ENCODE measurements around the gene EIF2A. TPM values are rescaled to one million over a fixed set of nuclear protein-coding genes. Genes with fewer than 3 reads are reported as not detected.
"Not testable (repeated sequence)": the region's sequence is repeated elsewhere in the genome, so short reads cannot be mapped to it uniquely, and the experiment has no call there.

Gene EIF2A
- 68.9 TPM for total RNA-seq
- long read RNA-seq, transcript EIF2A-203 (14 exons, 2,198 nt): major isoform, 50 of 58 reads
- long read RNA-seq, partial matches to known transcripts: 2 of 58 reads
- long read RNA-seq, other reads (novel, unspliced or antisense): 3 of 58 reads

DNA sequence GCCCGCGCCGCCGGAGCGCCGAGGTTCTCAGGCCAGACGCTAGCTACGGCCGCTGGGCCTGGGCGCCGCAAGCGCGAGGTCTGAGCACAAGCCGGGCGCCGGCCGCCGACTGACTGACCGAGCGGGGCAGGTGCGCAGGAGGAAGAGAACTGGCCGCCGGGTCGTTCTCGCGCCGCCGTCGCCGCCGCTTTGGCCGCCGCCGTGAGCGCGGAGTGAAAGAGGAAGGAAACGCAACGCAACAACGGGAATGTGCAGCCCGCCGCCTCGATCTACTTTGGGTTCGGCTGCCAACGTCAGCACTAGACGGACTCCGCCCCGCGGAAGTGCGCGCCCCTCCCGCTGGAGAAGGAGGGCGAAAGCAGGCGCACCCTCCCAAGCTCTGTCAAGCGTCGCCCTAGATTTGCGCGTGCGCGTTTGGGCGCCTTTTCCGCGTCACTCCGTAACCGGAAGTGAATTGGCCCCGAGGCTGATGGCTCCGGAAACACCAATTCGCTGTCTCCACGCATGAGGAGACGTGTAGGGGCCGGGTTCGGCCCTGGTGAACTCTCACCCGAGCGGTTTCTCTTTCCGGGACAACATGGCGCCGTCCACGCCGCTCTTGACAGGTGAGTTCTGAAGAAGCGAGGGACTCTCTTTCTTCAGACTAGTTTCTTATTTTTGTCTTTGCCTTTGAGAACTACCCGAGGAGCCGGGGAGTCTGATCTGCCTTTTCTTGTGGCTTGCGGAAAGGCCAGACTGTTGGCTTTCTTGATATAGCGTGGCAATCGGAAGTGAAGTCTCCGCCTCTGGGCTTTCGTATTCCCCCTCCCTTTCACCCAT, at the start of gene EIF2A, which contains the start of gene SERP1:
TSS of gene EIF2A (plus strand) at position 562 of the 819 bp plus-strand sequence. CDS start at position 578, 16 bp downstream.
TSS of gene SERP1 (minus strand) at position 271 of the 819 bp plus-strand sequence. CDS start 361 bp downstream, outside the sequence.
- ATAC-seq: peak; percentile 98
- intact Hi-C loops (cut with DNase I): loop anchor here (1.0 to 5.0 kb wide), 4 partner anchors 57 to 216 kb away; partner anchors contain the start of genes ERICH6, SELENOT, SIAH2 and TSC22D2

DNA sequence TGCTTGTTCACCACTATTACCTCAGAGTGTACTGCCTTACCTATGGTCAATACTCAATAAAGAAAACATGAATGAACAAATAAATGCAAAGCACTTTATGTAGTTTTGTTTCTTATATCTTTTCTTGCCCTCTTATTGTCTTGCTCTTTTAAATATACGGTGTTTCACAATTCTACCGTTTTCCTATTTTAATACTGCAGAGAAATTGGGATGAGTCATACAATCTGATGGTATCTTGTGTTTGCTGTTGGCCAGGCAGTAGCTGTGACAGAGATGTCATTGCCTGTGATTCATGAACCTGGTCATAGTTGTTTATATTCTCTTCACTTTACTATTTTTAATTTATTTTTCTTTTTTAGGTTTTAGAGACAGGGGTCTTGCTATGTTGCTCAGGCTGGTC, 48.6 kb upstream of the EIF2A start:
- DNase-seq (ENCODE audit: missing footprints): no peak
- intact Hi-C loops (cut with DNase I): loop anchor here (10.0 kb wide), 1 partner anchor 533 kb away; no protein-coding TSS in a partner anchor
- ATAC-seq: no peak

More for the DNA sequence above, at the start of gene EIF2A, which contains the start of gene SERP1:
- peak; percentile 99 for DNase-seq (ENCODE audit: missing footprints)

DNA sequence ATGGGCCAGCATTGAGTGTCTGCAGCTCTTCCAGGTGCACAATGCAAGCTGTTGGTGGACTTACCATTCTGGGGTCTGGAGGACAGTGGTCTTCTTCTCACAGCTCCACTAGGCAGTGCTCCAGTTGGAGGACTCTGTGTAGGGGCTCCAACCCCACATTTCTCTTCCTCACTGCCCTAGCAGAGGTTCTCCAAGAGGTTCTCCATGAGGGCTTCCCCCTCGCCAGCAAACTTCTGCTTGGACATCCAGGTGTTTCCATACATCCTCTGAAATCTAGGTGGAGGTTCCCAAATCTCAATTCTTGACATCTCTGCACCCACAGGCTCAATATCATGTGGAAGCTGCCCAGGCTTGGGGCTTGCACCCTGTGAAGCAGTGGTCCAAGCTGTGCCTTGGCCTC, 45.6 kb upstream of the EIF2A start:
- intact Hi-C loops (cut with DNase I); ATAC-seq; DNase-seq (ENCODE audit: missing footprints): not testable (repeated sequence)

DNA sequence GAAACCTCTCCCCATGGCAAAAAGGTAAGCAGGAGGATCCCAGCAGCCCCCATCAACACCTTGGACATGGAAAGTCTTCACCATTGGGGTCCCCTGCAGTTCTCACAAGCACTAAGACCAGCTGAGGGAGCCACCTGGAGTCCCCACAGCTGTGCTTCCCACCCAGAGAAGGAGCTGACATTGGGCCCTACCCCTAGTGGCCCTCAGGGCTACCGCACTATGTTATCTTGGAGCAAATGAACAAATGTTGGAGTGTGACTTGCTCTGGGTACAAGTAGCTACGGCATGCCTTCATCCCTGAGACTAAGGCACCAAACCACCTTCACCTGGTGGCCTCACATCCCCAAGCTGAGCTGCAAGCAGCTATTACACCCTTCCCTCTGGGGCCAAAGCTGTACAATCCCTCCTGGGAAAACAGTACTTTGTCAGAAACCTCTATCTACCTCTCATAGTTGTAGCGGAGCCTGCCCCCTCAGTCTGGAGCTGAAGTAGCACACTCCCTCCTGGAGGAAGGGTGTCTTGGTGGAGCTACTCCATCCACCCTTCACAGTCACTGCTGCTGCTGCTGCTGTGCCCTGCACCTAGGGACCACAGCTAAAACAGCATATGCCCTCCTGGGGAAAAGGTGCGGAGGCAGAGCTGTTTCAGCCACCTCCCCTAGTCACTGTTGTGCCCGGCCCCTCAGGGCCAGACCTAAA, 43.0 kb upstream of the EIF2A start:
- intact Hi-C loops (cut with DNase I): no loop called here
- no peak for ATAC-seq
- DNase-seq (ENCODE audit: missing footprints): no peak

DNA sequence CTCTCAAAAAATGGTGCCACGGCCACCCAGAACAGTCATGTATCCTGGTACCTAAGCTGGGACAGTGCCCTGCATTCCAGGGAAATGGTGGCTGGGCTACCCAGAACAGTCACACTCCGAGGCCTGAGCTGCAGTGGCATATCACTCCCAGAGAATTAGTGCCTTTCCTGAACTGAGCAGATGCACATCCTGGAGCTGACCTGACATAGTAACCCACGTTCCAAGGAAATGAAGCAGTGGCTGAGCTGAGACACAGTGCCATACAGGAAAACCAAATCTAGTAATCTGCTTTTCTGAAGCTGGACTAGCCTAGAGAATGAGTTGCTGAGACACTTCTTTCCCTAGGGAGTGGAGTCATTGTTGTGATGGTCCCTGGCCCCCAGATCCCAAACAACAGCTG, 42.1 kb upstream of the EIF2A start:
- intact Hi-C loops (cut with DNase I): no loop called here
- ATAC-seq (no peak), DNase-seq (ENCODE audit: missing footprints) (no peak)

DNA sequence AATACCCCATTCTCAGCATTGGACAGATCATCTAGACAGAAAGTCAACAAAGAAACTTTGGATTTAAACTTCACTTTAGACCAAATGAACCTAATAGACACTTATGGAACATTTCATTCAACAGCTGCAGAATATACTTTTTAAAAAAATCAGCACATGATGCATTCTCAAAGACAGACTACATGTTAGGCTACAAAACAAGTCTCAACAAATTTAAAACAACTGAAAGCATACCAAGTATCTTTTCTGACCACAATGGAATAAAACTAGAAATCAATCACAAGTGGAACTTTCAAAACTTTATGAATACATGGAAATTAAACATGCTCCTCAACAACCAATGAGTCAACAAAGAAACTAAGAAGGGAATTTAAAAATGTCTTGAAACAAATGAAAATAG, 38.2 kb upstream of the EIF2A start:
- ATAC-seq (no peak), DNase-seq (ENCODE audit: missing footprints) (no peak)
- intact Hi-C loops (cut with DNase I): no loop called here

DNA sequence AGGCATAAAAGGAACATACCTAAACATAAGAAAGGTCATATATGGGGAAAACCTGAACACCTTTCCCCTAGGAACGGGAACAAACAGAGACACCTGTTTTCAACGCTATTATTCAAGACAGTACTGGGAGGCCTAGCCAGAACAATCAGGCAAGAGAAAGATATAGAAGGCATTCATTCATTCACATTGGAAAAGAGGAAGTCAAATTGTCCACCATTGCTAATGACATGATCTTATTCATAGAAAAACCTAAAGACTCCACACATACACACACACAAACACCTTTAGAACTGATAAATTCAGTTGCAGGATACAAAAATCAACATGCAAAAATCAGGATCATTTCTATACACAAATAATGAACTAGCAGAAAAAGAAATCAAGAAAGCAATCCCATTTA, 36.8 kb upstream of the EIF2A start:
- DNase-seq (ENCODE audit: missing footprints) (no peak), ATAC-seq (no peak)
- intact Hi-C loops (cut with DNase I): no loop called here

DNA sequence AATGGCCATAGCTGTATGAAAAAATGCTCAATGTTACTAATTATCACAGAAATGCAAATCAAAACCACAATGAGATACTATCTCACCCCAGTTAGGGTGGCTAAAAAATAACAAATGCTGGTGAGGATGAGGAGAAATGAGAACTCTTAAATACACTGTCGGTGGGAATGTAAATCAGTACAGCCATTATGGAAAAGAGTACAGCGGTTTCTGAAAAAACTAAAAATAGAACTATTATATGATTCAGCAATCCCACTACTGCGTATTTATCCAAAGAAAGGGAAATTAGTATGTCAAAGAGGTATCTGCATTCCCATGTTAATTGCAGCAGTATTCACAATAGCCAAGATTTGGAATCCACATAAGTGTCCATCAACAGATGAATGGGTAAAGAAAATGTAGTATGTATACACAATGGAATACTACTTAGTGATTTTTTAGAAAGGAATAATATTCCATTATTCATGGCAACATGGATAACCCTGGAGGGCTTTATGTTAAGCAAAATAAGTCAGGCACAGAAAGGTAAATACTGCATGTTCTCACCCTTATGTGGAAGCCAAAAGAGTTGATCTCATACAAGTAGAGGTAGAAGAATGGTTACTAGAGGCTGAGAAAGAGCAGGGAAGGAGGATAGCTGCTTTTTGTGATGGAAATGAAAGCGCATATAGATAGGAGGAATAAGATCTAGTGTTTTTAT, 35.3 kb upstream of the EIF2A start:
- ATAC-seq (no peak), DNase-seq (ENCODE audit: missing footprints) (no peak)
- intact Hi-C loops (cut with DNase I): no loop called here

DNA sequence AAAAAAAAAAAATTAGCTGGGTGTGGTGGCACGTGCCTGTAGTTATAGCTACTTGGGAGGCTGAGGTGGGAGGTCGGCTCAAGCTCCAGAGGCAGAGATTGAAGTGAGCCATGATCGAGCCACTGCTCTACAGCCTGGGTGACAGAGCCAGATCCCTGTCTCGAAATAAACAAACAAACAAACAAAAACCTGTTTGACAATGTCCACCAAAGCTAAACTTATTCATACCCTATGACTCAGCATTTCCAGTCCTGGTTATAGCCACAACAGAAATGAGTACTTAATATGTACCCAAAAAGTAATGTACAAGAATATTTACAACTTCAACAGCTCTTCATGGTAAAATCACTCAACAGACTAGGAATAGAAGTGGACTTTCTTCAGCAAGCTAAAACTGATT, 31.4 kb upstream of the EIF2A start:
- intact Hi-C loops (cut with DNase I): no loop called here
- no peak for ATAC-seq
- no peak for DNase-seq (ENCODE audit: missing footprints)

DNA sequence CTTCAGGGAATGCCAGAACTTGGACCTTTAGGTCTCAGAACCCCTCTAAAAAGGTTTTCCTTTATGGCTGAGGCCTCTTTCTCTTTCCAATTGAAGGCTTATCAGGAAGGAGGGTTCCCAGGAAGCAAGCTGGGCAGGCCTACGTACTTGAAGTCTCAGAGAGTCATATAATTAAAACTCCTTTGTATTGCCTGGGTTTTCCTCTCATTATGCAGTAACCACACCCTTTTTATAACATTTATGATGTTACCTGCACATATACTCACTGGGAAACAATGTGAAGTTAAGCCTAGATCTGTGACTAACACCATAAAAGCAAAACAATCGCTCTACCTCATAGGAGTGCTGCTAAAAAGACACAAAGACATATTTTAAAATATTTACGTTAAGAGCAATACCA, 27.6 kb upstream of the EIF2A start:
- intact Hi-C loops (cut with DNase I): no loop called here
- DNase-seq (ENCODE audit: missing footprints): no peak
- no peak for ATAC-seq

DNA sequence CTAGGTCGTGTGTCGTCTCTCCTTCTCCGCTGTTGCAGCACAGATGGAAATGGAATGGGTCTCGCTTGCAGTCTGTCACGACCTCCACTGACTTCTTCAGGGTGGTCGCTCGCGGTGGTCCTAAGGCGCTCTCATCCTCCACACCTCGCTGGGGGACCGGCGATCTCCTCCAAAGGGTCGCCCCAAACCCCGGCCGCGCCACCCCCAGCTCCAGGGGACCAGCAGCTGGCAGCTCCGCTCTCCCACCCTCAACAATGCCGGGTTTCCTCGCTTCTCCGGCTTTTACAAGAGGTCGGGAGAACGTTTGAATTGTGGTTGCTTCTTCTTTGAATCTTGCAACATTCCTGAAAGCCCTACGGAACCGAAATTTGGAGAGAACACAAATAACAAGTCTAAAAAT, 26.2 kb upstream of the EIF2A start:
- intact Hi-C loops (cut with DNase I): loop anchor here (10.0 kb wide), 1 partner anchor 624 kb away; no protein-coding TSS in a partner anchor
- ATAC-seq (no peak), DNase-seq (ENCODE audit: missing footprints) (no peak)

DNA sequence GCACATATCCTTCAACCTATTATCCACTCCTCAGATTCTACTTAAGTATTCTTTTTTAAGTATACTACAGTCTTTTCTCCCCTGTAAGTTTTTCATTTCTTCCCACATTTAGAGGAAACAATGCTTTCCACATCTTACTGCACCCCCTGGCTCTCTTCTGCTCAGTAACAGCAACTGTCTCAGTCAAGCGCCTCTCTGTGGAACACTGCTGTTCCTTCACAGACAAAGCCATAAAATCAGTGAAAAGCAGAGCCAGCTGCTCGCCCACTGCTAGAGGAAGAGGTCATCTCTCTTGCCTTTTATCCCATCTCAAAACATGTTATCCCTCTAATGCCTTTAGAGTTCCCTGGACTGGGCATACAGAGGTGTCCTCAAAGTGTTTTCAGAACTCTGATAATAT, 25.1 kb upstream of the EIF2A start:
- ATAC-seq (no peak), DNase-seq (ENCODE audit: missing footprints) (no peak)
- intact Hi-C loops (cut with DNase I): loop anchor here (10.0 kb wide), 1 partner anchor 623 kb away; no protein-coding TSS in a partner anchor

DNA sequence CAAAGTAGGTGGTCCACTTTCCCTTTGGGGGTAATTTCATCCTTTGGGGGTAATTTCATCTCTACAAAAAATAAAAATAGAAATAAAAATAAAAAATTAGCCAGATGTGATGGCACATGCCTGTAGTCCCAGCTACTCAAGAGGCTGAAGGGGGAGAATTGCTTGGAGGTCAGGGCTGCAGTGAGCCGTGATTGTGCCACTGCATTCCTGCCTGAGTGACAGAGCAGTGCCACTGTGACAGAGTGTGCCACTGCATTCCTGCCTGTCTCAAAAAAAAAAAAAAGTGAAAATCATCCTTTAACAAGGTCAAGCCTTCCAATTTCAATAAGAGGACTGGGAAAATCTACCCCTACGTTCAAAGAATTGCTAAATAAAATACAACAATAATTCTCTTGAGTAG, 23.0 kb upstream of the EIF2A start:
- DNase-seq (ENCODE audit: missing footprints): no peak
- intact Hi-C loops (cut with DNase I): loop anchor here (10.0 kb wide), 1 partner anchor 621 kb away; no protein-coding TSS in a partner anchor
- no peak for ATAC-seq

DNA sequence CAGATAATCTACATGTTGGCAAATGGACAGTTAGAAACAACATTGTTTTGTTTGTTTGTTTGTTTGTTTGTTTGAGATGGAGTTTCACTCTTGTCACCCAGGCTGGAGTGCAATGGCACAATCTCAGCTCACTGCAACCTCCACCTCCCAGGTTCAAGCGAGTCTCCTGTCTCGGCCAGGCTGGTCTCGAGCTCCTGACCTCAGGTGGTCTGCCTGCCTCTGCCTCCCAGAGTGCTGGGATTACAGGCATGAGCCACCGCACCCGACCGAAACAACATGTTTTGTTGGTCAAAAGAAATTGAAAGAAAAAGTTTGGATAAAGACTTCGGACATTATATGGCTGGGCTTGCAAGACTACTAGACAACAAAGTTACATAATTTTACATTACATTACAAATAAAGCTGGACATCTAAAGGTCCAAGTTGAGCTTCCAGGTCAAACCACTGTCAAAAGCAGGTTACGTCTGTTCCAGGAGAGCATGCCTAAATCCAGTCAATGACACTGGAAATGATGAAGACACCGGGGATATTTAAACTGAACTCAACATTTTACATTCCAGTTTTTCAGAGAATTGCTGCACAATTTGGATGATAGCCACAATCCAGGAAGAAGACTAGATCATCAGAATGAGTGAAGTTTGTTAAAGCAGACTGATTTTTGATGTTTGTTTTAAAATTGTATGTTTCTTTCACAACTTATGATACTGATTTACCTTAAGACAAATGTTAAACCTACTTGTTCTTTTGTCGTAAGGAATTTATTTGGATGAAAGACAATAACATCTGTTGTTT, 18.9 kb upstream of the EIF2A start:
- intact Hi-C loops (cut with DNase I): loop anchor here (10.0 kb wide), 1 partner anchor 617 kb away; no protein-coding TSS in a partner anchor
- no peak for DNase-seq (ENCODE audit: missing footprints)
- ATAC-seq: no peak

DNA sequence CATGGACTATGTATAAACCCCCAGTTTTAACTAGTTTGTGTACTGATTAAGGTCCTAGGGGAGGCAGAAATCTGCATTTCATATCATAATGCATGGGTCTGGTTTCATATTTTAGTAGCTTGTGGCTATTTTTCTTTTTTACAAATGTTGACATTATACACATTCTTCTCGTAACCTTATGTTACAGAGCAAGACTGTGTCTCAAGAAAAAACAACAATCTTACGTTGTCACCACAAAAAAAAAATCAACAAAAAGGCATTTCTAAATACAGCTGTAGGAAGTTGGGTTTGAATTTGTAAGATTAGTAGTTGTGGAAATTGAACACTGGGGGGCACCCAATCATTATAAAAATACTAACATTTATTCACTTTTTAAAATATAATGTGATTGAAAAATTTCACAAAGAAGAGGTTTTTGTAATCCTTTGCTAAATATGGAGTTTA, 18.2 kb upstream of the EIF2A start:
- no peak for DNase-seq (ENCODE audit: missing footprints)
- intact Hi-C loops (cut with DNase I): loop anchor here (10.0 kb wide), 1 partner anchor 616 kb away; no protein-coding TSS in a partner anchor
- ATAC-seq: no peak

DNA sequence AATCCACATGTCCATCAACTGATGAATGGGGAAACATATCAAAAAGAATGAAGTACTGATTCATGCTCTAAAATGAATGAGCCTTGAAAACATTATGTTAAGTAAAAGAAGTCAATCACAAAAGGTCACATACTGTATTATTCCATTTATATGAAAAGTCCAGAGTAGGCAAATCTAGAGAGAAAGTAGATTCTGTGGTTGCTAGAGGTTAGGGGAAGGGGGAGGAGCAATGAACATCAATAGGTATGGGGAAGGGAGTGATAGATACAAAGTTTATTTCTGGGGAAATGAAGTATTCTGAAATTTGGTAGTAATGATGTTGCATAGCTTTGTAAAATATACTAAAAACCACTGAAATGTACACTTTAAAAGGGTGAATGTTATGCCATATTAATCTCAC, 14.8 kb upstream of the EIF2A start:
- ATAC-seq (no peak), DNase-seq (ENCODE audit: missing footprints) (no peak)
- intact Hi-C loops (cut with DNase I): no loop called here

DNA sequence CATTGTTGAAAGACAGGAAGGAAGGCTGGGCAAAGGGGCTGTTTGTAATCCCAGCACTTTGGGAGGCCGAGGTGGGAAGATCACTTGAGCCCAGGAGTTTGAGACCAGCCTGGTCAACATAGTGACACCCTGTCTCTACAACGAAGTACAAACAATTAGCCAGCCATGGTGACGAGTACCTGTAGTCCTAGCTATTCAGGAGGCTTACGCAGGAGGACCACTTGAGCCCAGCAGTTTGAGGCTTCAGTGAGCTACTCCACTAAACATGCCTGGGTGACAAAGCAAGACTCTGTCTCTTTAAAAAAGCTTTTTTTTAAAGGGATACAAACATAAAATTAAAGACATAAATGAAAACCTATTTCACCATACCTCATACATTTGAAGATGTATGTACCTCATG, 11.4 kb upstream of the EIF2A start:
- DNase-seq (ENCODE audit: missing footprints) (no peak), ATAC-seq (no peak)
- intact Hi-C loops (cut with DNase I): no loop called here

Measured in Right ventricle myocardium inferior (tissue), 1 donor.